Progenitor cell of endocrine pancreas (in vitro differentiated cells): ENCODE results near the gene APBA1. TPM values are rescaled to one million over a fixed set of nuclear protein-coding genes. Genes with fewer than 3 reads are reported as not detected.

Source experiments
- DNase-seq: peaks from one replicate; pipeline ENCODE4 v3.0.0; 2021; ENCODE audit warnings: low spot score; ENCODE audit not compliant: unreplicated experiment
- H3K27ac Mint-ChIP-seq: 2 replicates; pipeline ENCODE4 v1.8.0; 2021; ENCODE audit warnings: mild to moderate bottlenecking, moderate library complexity, mixed read lengths
- H3K27me3 Mint-ChIP-seq: 2 replicates; pipeline ENCODE4 v1.8.0; 2021; ENCODE audit warnings: mixed read lengths
- H3K36me3 Mint-ChIP-seq: 2 replicates; pipeline ENCODE4 v1.8.0; 2022; ENCODE audit warnings: mixed read lengths; ENCODE audit not compliant: insufficient read depth
- H3K4me1 Mint-ChIP-seq: 2 replicates; pipeline ENCODE4 v1.8.0; 2021; ENCODE audit warnings: low read depth, mixed read lengths
- H3K4me3 Mint-ChIP-seq: 2 replicates; pipeline ENCODE4 v1.8.0; 2021; ENCODE audit warnings: low read depth, mild to moderate bottlenecking, moderate library complexity, mixed read lengths
- H3K9me3 Mint-ChIP-seq: 2 replicates; pipeline ENCODE4 v1.8.0; 2021; ENCODE audit warnings: low read depth, mixed read lengths
- total RNA-seq: library from RNA; stranded (reverse); gene quantifications from 2 replicates; pipeline ENCODE4 v1.2.1, GENCODE V29; 2021
- TF ChIP-seq, protein P1 (sequence below): fragments of 200-600 bp; sonication (generic); IDR thresholded peaks from one replicate; pipeline ENCODE4 v1.5.0; 2021; ENCODE audit warnings: antibody characterized with exemption, mild to moderate bottlenecking; ENCODE audit not compliant: unreplicated experiment

APBA1 gene
- total RNA-seq, 1 donor from 2014 or later = 1.8 TPM

DNA sequence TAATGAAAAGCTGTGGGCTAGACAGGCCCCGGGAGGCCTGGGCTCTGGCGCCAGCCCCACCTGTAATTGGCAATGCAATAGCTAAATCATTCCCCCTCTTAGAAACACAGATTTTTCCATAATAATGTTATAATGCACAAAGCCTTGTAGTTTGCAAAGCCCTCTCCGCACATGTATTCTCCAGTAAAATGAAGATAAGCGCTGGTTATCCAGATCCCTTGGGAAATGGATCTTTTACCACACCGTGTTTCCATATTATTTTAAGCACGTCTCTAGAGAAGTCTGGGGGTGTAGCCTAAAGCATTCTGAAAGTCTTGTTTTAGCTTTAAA lies 1.1 kb upstream of the APBA1 start:
- DNase-seq = no peak
- H3K9me3 Mint-ChIP-seq = no peaks in the 10 kb centered on the region
- peak overlapping the region; percentile 76 for H3K4me3 Mint-ChIP-seq
- H3K27me3 Mint-ChIP-seq = peaks cover 2% of the 10 kb centered on the region
- peaks cover 7% of the 10 kb centered on the region for H3K4me1 Mint-ChIP-seq
- H3K36me3 Mint-ChIP-seq = no peaks in the 10 kb centered on the region
- H3K27ac Mint-ChIP-seq = peak overlapping the region; percentile 50
- TF ChIP-seq, protein P1, sequence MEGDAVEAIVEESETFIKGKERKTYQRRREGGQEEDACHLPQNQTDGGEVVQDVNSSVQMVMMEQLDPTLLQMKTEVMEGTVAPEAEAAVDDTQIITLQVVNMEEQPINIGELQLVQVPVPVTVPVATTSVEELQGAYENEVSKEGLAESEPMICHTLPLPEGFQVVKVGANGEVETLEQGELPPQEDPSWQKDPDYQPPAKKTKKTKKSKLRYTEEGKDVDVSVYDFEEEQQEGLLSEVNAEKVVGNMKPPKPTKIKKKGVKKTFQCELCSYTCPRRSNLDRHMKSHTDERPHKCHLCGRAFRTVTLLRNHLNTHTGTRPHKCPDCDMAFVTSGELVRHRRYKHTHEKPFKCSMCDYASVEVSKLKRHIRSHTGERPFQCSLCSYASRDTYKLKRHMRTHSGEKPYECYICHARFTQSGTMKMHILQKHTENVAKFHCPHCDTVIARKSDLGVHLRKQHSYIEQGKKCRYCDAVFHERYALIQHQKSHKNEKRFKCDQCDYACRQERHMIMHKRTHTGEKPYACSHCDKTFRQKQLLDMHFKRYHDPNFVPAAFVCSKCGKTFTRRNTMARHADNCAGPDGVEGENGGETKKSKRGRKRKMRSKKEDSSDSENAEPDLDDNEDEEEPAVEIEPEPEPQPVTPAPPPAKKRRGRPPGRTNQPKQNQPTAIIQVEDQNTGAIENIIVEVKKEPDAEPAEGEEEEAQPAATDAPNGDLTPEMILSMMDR = no peak

DNA sequence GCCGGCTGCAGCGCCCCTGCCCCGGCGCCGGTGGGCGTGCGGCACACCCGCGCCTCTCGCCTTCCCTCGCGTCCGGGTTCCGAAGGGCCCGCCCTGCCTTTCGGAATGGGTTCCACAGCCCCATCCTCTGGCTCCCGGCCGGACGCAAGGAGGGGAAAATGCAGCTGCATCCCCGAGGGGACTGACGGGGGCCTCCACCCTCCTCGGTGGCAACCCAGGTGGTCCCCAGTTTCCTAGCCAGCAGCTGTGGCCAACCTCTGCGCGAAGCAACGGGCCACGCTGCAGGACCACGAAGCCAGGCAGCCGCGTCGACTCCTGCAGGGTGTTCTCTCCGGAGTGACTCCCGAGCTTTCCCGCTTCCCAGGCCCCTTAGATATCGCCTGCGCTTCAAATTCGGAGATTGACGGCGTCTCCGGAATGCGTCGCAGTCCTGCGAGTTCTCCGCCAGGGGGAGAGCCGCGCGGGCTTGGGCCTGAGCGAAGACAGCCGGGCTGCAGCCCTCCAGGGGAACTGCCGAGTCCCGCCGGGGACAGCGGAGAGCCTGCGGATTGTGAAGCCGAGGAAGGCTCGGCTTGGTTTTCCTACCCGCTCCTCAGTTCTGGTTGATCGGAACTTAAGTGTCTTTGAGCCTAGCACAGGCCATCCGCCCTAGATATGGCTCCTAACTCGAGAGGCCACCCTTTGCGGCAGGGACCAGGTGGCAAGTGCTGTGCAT lies 582 bp upstream of the APBA1 start:
- DNase-seq = peak; percentile 83
- Mint-ChIP-seq H3K4me1 (peaks cover 7% of the 10 kb centered on the region), H3K36me3 (no peaks in the 10 kb centered on the region), H3K27ac (peak overlapping the region; percentile 50), H3K9me3 (no peaks in the 10 kb centered on the region), H3K4me3 (peak overlapping the region; percentile 76), H3K27me3 (peaks cover 2% of the 10 kb centered on the region)
- TF ChIP-seq, protein P1 = peak; percentile 90

DNA sequence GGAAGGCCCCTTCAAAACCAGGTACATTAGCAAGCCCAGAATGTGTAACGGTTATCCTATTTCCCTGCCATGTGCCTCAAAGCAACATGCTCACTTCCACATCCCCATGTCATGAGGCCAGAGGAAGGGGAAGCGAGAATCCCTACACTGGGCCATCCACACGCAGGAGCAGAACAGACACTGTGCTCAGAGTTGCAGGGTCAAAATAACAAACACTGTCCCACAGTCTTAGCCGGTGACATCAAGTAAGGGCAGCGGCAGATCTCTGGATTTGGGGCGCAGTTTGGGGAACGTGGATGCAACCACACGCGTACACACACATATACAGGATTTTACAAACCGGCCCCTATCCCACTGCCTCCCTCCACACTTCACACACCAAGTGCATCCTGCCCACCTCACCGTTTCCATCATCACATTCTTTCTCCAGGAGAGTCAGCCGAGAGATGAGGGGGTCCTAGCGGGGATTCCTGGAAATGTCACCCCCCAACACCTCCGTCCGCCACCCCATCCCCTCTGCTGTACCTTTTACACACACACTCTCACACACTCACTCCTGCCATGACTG lies 776 bp downstream of the APBA1 start:
- DNase-seq = no peak
- Mint-ChIP-seq H3K27me3 (peaks cover 2% of the 10 kb centered on the region), H3K4me3 (peak overlapping the region; percentile 67), H3K4me1 (peaks cover 7% of the 10 kb centered on the region), H3K9me3 (no peaks in the 10 kb centered on the region), H3K27ac (no peak overlapping the region), H3K36me3 (no peaks in the 10 kb centered on the region)
- TF ChIP-seq, protein P1 = no peak

DNA sequence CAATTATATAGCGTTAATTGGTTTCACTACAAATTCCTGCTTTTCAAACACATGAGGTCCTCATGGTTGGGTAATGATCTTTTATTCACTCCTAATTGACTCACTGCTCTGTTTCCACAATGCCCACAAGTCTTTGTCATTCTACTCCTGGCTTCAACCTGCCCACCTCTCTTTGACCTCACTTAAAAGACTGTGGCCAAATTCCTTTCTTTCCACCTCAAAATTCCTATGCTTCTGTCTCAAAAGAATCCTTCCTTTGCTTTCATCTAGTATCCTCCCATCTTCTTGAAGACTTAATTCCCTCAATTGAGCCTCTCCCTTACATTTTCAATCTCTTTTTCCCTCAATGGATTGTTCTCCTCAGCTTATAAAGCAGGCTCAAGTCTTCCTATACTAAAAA lies 4.9 kb downstream of the APBA1 start:
- Mint-ChIP-seq H3K27ac (no peak overlapping the region), H3K36me3 (no peaks in the 10 kb centered on the region), H3K4me3 (no peak overlapping the region), H3K4me1 (peaks cover 6% of the 10 kb centered on the region), H3K27me3 (peaks cover 8% of the 10 kb centered on the region), H3K9me3 (no peaks in the 10 kb centered on the region)
- TF ChIP-seq, protein P1 = no peak
- no peak for DNase-seq

DNA sequence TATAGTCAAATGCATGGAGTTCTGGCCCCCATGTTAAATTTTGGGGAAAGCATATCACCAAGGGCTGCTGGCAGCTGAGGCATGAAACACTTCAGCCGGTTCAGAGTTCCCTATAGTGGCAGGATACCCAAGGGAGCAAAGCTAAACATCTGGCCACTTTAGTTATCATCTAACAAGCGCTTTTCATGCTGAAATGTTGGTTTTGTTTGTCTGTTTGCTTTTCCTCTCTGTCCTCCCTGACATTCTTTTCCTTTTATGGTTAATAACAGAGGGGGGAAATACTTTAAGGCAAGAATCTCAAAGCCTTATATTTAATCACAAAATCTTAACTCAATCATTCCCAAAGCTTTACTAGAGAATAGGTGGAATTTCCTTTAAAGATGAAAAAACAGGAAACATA lies 11.9 kb downstream of the APBA1 start:
- TF ChIP-seq, protein P1 = no peak
- Mint-ChIP-seq H3K27me3 (peaks cover 8% of the 10 kb centered on the region), H3K9me3 (no peaks in the 10 kb centered on the region), H3K27ac (no peak overlapping the region), H3K36me3 (no peaks in the 10 kb centered on the region), H3K4me3 (no peak overlapping the region), H3K4me1 (peaks cover 4% of the 10 kb centered on the region)
- DNase-seq = no peak
